ENCODE measurements around the gene SLBP.

The SLBP gene

DNA sequence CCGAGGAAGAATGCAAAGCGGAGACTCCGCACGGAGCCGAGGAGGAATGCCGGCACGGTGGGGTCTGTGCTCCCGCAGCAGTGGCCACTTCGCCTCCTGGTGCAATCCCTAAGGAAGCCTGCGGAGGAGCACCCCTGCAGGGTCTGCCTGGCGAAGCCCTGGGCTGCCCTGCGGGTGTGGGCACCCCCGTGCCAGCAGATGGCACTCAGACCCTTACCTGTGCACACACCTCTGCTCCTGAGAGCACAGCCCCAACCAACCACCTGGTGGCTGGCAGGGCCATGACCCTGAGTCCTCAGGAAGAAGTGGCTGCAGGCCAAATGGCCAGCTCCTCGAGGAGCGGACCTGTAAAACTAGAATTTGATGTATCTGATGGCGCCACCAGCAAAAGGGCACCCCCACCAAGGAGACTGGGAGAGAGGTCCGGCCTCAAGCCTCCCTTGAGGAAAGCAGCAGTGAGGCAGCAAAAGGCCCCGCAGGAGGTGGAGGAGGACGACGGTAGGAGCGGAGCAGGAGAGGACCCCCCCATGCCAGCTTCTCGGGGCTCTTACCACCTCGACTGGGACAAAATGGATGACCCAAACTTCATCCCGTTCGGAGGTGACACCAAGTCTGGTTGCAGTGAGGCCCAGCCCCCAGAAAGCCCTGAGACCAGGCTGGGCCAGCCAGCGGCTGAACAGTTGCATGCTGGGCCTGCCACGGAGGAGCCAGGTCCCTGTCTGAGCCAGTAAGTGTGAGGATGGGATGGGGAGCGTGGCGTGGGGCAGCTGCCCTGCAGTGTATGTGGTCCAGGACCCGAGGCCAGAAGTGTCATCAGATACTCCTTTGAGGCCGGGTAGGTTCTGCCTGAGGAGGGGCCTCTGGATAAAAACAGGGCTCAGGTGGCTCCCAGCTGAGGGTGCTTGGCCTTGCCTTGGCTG, 16.2 kb upstream of the SLBP start:
- Histone ChIP-seq H3K36me3 (ENCODE audit: control insufficient read depth in 2 of 2, insufficient read depth in 2 of 2, low read length in 2 of 2) (peaks cover 6 to 22% of the 10 kb centered on the region in 2 donors), H3K9ac (ENCODE audit: low read depth in 1 of 2, low read length in 2 of 2) (no peak overlapping the region), H3K27ac (ENCODE audit: low read depth in 2 of 2, low read length in 2 of 2) (no peak overlapping the region), H3K27me3 (ENCODE audit: control insufficient read depth in 2 of 2, insufficient read depth in 2 of 2, low read length in 2 of 2) (no peaks in the 10 kb centered on the region), H3K9me3 (ENCODE audit: control insufficient read depth in 2 of 2, low read length in 2 of 2) (no peaks in the 10 kb centered on the region), H3K4me1 (ENCODE audit: control insufficient read depth in 2 of 2, insufficient read depth in 2 of 2, low read length in 2 of 2) (peaks cover 6 to 7% of the 10 kb centered on the region in 2 donors), H3K4me3 (ENCODE audit: low read length in 2 of 2) (no peak overlapping the region)

DNA sequence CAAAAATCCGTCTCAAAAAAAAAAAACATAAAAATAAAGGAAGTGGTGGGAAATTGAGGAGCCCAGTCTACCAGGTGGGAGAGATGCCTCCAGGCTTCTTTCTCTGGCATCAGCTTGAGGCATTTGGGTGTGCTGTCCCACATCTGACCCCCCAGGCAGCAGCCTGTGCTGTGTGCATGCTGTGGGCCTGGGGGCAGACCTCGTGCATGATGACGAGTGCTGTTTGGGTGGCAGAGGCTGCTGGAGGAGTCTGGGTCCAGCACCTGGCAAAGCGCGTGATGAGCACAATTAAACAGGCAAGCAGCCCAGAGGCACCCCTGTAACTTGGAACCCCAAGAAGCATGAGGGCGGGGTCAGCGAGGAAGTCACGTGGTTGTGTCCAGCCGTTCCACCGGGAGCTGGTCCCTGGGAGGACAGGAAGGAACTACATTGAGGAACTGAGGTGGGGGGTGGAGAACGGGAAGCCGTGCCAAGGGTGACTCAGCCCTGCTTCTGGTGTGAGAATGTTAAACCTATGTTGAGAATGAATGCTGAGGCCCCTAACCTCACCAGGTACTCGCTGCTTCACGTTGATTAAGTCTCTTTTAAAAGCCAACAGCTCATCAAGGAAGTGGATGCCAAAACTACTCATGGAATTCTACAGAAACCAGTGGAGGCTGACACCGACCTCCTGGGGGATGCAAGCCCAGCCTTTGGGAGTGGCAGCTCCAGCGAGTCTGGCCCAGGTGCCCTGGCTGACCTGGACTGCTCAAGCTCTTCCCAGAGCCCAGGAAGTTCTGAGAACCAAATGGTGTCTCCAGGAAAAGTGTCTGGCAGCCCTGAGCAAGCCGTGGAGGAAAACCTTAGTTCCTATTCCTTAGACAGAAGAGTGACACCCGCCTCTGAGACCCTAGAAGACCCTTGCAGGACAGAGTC, 15.3 kb upstream of the SLBP start:
- Histone ChIP-seq H3K4me3 (ENCODE audit: low read length in 2 of 2) (no peak overlapping the region), H3K27ac (ENCODE audit: low read depth in 2 of 2, low read length in 2 of 2) (no peak overlapping the region), H3K4me1 (ENCODE audit: control insufficient read depth in 2 of 2, insufficient read depth in 2 of 2, low read length in 2 of 2) (peaks cover 8 to 14% of the 10 kb centered on the region in 2 donors)

DNA sequence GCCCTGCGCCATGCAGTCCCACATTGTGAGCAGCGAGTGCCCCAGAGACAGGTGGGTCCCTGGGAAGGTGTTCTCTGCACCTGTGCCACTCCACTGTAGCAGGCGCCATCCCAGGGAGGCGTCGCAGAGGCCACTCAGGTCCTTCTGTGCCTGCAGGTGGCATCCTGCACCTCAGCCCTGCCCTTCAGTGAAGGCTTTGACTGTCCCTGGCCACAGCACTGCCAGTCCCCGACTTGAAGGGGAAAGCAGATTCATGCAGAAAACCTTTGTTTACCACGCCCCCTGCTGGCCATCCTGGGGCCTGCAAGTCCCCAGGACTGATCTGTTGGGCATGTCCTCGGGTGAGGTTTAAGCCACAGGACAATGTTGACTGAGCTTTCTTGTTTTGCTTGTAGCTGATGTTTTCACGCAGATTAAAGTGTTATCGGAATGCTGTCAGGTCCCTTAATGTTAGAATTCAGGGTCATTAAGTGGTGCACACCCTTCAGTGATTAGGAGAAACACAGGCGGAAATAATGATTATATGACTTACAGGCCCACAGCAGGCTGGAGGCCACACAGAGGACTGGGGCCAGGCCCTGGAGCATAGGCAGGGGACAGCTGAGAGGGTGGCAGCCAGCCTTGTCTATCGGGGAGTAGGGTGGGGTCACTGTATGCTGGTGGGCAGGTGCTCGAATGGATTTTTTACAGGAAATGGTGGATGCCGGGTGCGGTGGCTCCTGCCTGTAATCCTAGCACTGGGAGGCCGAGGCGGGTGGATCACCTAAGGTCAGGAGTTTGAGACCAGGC, 14.2 kb upstream of the SLBP start:
- H3K9ac ChIP-seq (ENCODE audit: low read depth in 1 of 2, low read length in 2 of 2), result no peak overlapping the region
- peaks cover 4 to 13% of the 10 kb centered on the region in 2 donors for H3K36me3 ChIP-seq (ENCODE audit: control insufficient read depth in 2 of 2, insufficient read depth in 2 of 2, low read length in 2 of 2)
- H3K9me3 ChIP-seq (ENCODE audit: control insufficient read depth in 2 of 2, low read length in 2 of 2), result no peaks in the 10 kb centered on the region
- H3K27ac ChIP-seq (ENCODE audit: low read depth in 2 of 2, low read length in 2 of 2), result peak overlapping the region in 1 of 2 donors; percentile 32
- peak overlapping the region in 1 of 2 donors; percentile 20 for H3K4me3 ChIP-seq (ENCODE audit: low read length in 2 of 2)
- H3K27me3 ChIP-seq (ENCODE audit: control insufficient read depth in 2 of 2, insufficient read depth in 2 of 2, low read length in 2 of 2), result no peaks in the 10 kb centered on the region
- H3K4me1 ChIP-seq (ENCODE audit: control insufficient read depth in 2 of 2, insufficient read depth in 2 of 2, low read length in 2 of 2), result peaks cover 16 to 22% of the 10 kb centered on the region in 2 donors

More for the DNA sequence above, 15.3 kb upstream of the SLBP start:
- Histone ChIP-seq H3K9me3 (ENCODE audit: control insufficient read depth in 2 of 2, low read length in 2 of 2) (no peaks in the 10 kb centered on the region), H3K36me3 (ENCODE audit: control insufficient read depth in 2 of 2, insufficient read depth in 2 of 2, low read length in 2 of 2) (peaks cover 4 to 16% of the 10 kb centered on the region in 2 donors), H3K9ac (ENCODE audit: low read depth in 1 of 2, low read length in 2 of 2) (no peak overlapping the region), H3K27me3 (ENCODE audit: control insufficient read depth in 2 of 2, insufficient read depth in 2 of 2, low read length in 2 of 2) (no peaks in the 10 kb centered on the region)

DNA sequence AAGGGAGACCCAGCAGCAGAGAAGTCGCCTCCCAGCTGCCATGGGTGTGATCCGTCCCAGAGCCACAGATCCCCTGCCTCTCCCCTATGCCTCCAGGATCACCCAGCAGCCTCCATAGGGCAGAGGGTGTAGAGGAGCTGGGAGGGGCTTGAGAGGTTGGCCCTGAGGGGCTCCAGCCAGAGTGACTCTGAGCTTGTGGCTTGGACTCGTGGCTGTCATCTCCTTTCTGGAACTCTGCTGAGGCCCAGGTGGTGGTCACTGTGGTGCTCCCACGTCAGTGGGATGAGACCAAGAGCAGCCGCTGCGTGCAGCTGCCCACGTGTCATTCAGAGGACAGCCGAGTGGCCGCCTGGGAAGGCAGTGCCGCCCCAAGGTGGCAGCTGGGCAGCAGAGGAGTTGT, 13.4 kb upstream of the SLBP start:
- H3K27ac ChIP-seq (ENCODE audit: low read depth in 2 of 2, low read length in 2 of 2), result no peak overlapping the region
- H3K4me3 ChIP-seq (ENCODE audit: low read length in 2 of 2), result no peak overlapping the region
- peaks cover 0 to 7% of the 10 kb centered on the region in 2 donors for H3K36me3 ChIP-seq (ENCODE audit: control insufficient read depth in 2 of 2, insufficient read depth in 2 of 2, low read length in 2 of 2)
- H3K4me1 ChIP-seq (ENCODE audit: control insufficient read depth in 2 of 2, insufficient read depth in 2 of 2, low read length in 2 of 2), result peaks cover 16 to 22% of the 10 kb centered on the region in 2 donors
- no peaks in the 10 kb centered on the region for H3K9me3 ChIP-seq (ENCODE audit: control insufficient read depth in 2 of 2, low read length in 2 of 2)
- H3K27me3 ChIP-seq (ENCODE audit: control insufficient read depth in 2 of 2, insufficient read depth in 2 of 2, low read length in 2 of 2), result no peaks in the 10 kb centered on the region
- no peak overlapping the region for H3K9ac ChIP-seq (ENCODE audit: low read depth in 1 of 2, low read length in 2 of 2)

DNA sequence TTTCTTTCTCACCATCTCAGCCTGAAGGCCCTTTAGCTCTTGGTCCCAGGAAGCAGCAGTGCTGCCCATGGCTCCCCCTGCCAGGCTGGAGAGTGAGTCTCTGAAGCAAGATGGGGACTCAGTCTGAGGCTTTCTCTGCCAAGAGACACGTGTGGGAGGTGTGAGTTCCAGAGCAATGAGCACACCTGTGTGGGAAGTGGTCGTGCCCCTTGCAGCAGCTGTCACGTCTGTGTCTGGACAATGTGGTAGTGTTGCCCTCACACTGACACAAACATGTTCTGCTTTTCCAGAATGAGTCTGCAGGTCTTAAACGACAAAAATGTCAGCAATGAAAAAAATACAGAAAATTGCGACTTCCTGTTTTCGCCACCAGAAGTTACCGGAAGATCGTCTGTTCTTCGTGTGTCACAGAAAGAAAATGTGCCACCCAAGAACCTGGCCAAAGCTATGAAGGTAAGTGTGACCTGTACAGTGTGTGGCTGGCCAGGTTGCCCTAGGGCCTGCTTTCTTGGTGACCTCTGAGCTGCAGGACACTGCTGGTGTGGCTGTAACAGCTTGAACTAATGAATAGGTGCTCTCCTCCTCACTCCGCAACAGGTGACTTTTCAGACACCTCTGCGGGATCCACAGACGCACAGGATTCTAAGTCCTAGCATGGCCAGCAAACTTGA, 11.1 kb upstream of the SLBP start:
- Histone ChIP-seq H3K27me3 (ENCODE audit: control insufficient read depth in 2 of 2, insufficient read depth in 2 of 2, low read length in 2 of 2) (no peaks in the 10 kb centered on the region), H3K4me1 (ENCODE audit: control insufficient read depth in 2 of 2, insufficient read depth in 2 of 2, low read length in 2 of 2) (peaks cover 27 to 39% of the 10 kb centered on the region in 2 donors), H3K4me3 (ENCODE audit: low read length in 2 of 2) (peak overlapping the region; percentile 45 to 57), H3K9me3 (ENCODE audit: control insufficient read depth in 2 of 2, low read length in 2 of 2) (no peaks in the 10 kb centered on the region), H3K27ac (ENCODE audit: low read depth in 2 of 2, low read length in 2 of 2) (peak overlapping the region; percentile 72 to 81), H3K9ac (ENCODE audit: low read depth in 1 of 2, low read length in 2 of 2) (peak overlapping the region in 1 of 2 donors; percentile 35), H3K36me3 (ENCODE audit: control insufficient read depth in 2 of 2, insufficient read depth in 2 of 2, low read length in 2 of 2) (peaks cover 1 to 10% of the 10 kb centered on the region in 2 donors)

DNA sequence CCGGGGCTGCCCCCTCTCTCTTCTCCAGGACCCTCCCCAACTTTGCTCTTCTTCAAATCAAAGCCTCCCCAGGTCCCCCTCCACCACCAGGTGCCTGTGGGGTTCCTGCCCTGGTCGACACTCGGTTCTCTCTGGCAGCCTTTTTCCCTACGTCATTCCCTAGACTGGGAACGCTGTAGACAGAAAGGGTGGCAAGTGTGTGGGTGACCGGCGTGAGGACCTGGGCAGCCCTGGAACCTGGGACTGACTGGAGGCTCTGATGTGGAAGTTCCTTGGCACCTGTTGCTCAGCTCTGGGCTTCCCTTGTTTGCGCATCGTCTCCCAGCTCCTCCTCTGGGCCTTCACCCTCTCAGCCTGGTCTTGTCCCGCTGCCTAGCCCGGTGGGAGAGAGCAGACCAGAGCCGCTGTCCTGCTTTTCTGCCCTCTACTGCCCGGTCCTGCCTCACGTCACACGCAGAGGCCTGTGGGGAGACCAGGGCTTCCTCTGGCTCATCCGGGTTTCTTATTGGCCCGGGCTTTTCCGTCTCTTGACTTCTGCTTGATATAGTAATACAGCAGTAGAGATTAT, 10.5 kb upstream of the SLBP start:
- H3K36me3 ChIP-seq (ENCODE audit: control insufficient read depth in 2 of 2, insufficient read depth in 2 of 2, low read length in 2 of 2), result peaks cover 8 to 12% of the 10 kb centered on the region in 2 donors
- H3K27ac ChIP-seq (ENCODE audit: low read depth in 2 of 2, low read length in 2 of 2), result peak overlapping the region; percentile 72 to 81
- peaks cover 23 to 39% of the 10 kb centered on the region in 2 donors for H3K4me1 ChIP-seq (ENCODE audit: control insufficient read depth in 2 of 2, insufficient read depth in 2 of 2, low read length in 2 of 2)
- H3K4me3 ChIP-seq (ENCODE audit: low read length in 2 of 2), result peak overlapping the region; percentile 55 to 57
- no peaks in the 10 kb centered on the region for H3K9me3 ChIP-seq (ENCODE audit: control insufficient read depth in 2 of 2, low read length in 2 of 2)
- H3K9ac ChIP-seq (ENCODE audit: low read depth in 1 of 2, low read length in 2 of 2), result peak overlapping the region; percentile 20 to 42
- no peaks in the 10 kb centered on the region for H3K27me3 ChIP-seq (ENCODE audit: control insufficient read depth in 2 of 2, insufficient read depth in 2 of 2, low read length in 2 of 2)

DNA sequence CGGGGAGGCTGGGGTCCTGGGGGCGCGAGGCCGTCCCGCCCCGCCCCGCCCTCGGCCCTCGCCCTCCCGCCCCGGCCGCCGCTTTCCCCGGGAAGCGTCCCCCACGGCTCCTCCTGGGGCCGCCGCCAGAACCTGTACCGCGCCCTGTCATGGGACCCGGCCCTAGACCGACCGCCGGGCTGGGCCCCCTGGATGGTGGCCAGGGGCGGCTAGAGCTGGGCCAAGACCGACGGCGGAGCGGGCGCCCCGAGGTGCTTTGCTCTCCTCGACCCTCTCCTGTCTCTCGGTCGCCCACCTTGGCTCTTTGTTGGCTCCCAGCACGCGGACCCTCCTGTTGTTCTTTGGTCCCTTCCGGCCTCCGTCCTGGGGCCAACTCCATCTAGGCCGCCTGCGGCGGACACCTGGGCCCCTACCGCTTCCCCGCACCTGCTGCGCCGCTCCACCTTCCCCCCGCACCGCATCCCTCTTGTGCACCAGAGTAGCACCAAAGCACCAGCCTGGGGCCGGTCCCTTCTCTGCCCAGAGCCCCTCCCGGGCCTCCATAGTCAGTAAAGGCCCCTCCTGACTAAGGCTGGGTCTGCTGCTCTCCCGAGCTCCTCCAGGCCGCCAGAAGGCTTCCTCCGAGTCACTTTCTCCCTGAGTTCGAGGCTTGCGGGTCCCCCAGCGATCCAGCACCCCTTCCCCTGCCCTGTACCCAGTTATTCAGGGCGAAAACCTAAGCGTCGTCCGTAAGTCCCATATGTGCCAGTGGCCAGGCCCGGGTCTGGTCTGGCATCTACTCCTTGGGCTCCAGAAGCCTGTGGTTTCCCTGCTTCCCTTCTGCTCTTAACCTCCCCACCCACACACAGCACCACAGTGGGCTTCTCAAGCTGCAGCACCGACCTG, 9.8 kb upstream of the SLBP start:
- Histone ChIP-seq H3K36me3 (ENCODE audit: control insufficient read depth in 2 of 2, insufficient read depth in 2 of 2, low read length in 2 of 2) (peaks cover 12 to 19% of the 10 kb centered on the region in 2 donors), H3K9me3 (ENCODE audit: control insufficient read depth in 2 of 2, low read length in 2 of 2) (no peaks in the 10 kb centered on the region), H3K4me3 (ENCODE audit: low read length in 2 of 2) (peak overlapping the region; percentile 57 to 61), H3K4me1 (ENCODE audit: control insufficient read depth in 2 of 2, insufficient read depth in 2 of 2, low read length in 2 of 2) (peaks cover 20 to 39% of the 10 kb centered on the region in 2 donors), H3K9ac (ENCODE audit: low read depth in 1 of 2, low read length in 2 of 2) (peak overlapping the region; percentile 24 to 42), H3K27me3 (ENCODE audit: control insufficient read depth in 2 of 2, insufficient read depth in 2 of 2, low read length in 2 of 2) (no peaks in the 10 kb centered on the region), H3K27ac (ENCODE audit: low read depth in 2 of 2, low read length in 2 of 2) (peak overlapping the region in 1 of 2 donors; percentile 81)

DNA sequence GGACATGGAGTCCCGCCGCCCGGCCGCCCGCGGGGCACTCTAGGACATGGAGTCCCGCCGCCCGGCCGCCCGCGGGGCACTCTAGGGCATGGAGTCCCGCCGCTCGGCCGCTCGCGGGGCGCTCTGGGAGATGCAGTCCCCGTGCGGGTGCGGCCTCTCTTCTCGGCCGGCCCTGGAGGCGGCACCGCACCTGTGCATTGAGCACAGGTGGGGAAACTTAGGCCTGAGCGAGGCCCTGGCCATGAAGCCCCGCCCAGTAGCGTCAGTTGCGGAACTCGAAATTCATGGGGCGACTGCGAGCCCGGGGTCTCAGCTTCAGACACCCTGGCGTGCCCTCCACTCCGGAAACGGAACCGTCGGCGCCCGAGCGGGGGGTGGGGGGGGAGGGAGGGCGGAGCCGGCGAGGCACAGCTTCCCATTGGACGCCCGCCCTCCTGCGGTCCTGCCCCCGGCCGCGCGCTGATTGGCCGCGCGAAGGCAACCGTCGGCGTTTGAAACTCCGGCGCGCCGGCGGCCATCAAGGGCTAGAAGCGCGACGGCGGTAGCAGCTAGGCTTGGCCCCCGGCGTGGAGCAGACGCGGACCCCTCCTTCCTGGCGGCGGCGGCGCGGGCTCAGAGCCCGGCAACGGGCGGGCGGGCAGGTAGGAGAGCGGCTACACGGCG, 9.0 kb upstream of the SLBP start, which contains the start of the genes TACC3 and TMEM129:
TACC3 (plus strand) TSS at position 519 of the 663 bp plus-strand sequence. CDS start 1,901 bp downstream, outside the sequence.
TMEM129 (minus strand) TSS at position 321 of the 663 bp plus-strand sequence. CDS start 486 bp downstream, outside the sequence.
- peaks cover 20 to 36% of the 10 kb centered on the region in 2 donors for H3K4me1 ChIP-seq (ENCODE audit: control insufficient read depth in 2 of 2, insufficient read depth in 2 of 2, low read length in 2 of 2)
- H3K27me3 ChIP-seq (ENCODE audit: control insufficient read depth in 2 of 2, insufficient read depth in 2 of 2, low read length in 2 of 2), result no peaks in the 10 kb centered on the region
- H3K4me3 ChIP-seq (ENCODE audit: low read length in 2 of 2), result peak within 1 kb of the TSS; percentile 86 to 96
- no peaks in the 10 kb centered on the region for H3K9me3 ChIP-seq (ENCODE audit: control insufficient read depth in 2 of 2, low read length in 2 of 2)
- peak within 1 kb of the TSS; percentile 88 to 93 for H3K9ac ChIP-seq (ENCODE audit: low read depth in 1 of 2, low read length in 2 of 2)
- H3K36me3 ChIP-seq (ENCODE audit: control insufficient read depth in 2 of 2, insufficient read depth in 2 of 2, low read length in 2 of 2), result peaks cover 12 to 26% of the 10 kb centered on the region in 2 donors
- peak within 1 kb of the TSS; percentile 92 to 96 for H3K27ac ChIP-seq (ENCODE audit: low read depth in 2 of 2, low read length in 2 of 2)

All from mucosa of rectum (tissue), 2 donors.